Thoracic aorta (tissue), 2 donors: Measurements from ENCODE around the gene SNTG2. TPM values are rescaled to one million over a fixed set of nuclear protein-coding genes. Genes with fewer than 3 reads are reported as not detected.

Experiments
- ATAC-seq: fragments of 150-250 bp; one replicate; pipeline ENCODE4 v1.8.0; 2017; ENCODE audit warnings: low read depth; ENCODE audit not compliant: insufficient number of reproducible peaks, low FRiP score
- DNase-seq: peaks from one replicate; pipeline ENCODE4 v3.0.0-alpha.2; 2020; ENCODE audit warnings: low spot score
- H3K27ac ChIP-seq, 2 donors: fragments of 200-600 bp; sonication (generic); 1 replicate in 1 of 2; 2 replicates in 1 of 2; pipeline ENCODE4 v1.5.1; 2016; ENCODE audit warnings: mild to moderate bottlenecking in 2 of 2, moderate library complexity in 2 of 2
- H3K27me3 ChIP-seq: fragments of 200-600 bp; sonication (generic); replicated peaks from 2 replicates; pipeline ENCODE4 v1.6.0; 2016; ENCODE audit warnings: mild to moderate bottlenecking; ENCODE audit not compliant: insufficient read depth
- H3K36me3 ChIP-seq: fragments of 200-600 bp; sonication (generic); one replicate; pipeline ENCODE4 v1.5.1; 2016
- H3K4me1 ChIP-seq, 2 donors: fragments of 200-600 bp; sonication (generic); 1 replicate in 1 of 2; 2 replicates in 1 of 2; pipeline versions ENCODE4 v1.5.1 to v1.6.0; 2016; ENCODE audit warnings: low read depth in 2 of 2, mild to moderate bottlenecking in 1 of 2; ENCODE audit not compliant: control insufficient read depth in 1 of 2
- H3K4me3 ChIP-seq: fragments of 200-600 bp; sonication (generic); 2 replicates; pipeline ENCODE4 v1.5.1; 2016; ENCODE audit warnings: mild to moderate bottlenecking
- H3K9me3 ChIP-seq: fragments of 200-600 bp; sonication (generic); 2 replicates; pipeline ENCODE4 v1.5.1; 2016
- CTCF ChIP-seq: fragments of 200-600 bp; sonication (generic); IDR thresholded peaks from one replicate; pipeline ENCODE4 v1.5.1; 2019; ENCODE audit warnings: antibody characterized with exemption
- total RNA-seq, 2 donors: library from RNA; depleted of rRNA; stranded (reverse); fragments of >200 nt; gene quantifications; one replicate each; pipeline versions ENCODE4 v1.1.0 to v1.2.3, GENCODE V29; 2016

SNTG2 gene
- total RNA-seq, 2 donors from 2014 or later, result 8.9 to 18.6 TPM

GRCh38 chr2:1115843-1116539, 165.3 kb downstream of the SNTG2 start:
- Histone ChIP-seq H3K27me3 (no peaks in the 10 kb centered on the region), H3K4me3 (no peak overlapping the region), H3K4me1 (no peaks in the 10 kb centered on the region), H3K9me3 (no peaks in the 10 kb centered on the region), H3K36me3 (no peaks in the 10 kb centered on the region), H3K27ac (no peak overlapping the region)
- TF ChIP-seq CTCF, result no peak
- DNase-seq, result no peak
- ATAC-seq, result no peak

- Histone ChIP-seq H3K27ac (no peak overlapping the region), H3K9me3 (no peaks in the 10 kb centered on the region), H3K36me3 (no peaks in the 10 kb centered on the region), H3K4me3 (no peak overlapping the region), H3K4me1 (no peaks in the 10 kb centered on the region), H3K27me3 (no peaks in the 10 kb centered on the region)
- no peak for ATAC-seq
- no peak for TF ChIP-seq CTCF
- DNase-seq, result no peak
Measured at GRCh38 chr2:1117569-1117968, 166.9 kb downstream of the SNTG2 start.

- Histone ChIP-seq H3K36me3 (no peaks in the 10 kb centered on the region), H3K4me1 (no peaks in the 10 kb centered on the region), H3K27ac (no peak overlapping the region), H3K4me3 (no peak overlapping the region), H3K27me3 (no peaks in the 10 kb centered on the region), H3K9me3 (no peaks in the 10 kb centered on the region)
- TF ChIP-seq CTCF, result no peak
- DNase-seq, result no peak
- no peak for ATAC-seq
Measured at GRCh38 chr2:1125217-1125616, 174.6 kb downstream of the SNTG2 start.

- no peaks in the 10 kb centered on the region for H3K9me3 ChIP-seq
- no peaks in the 10 kb centered on the region for H3K4me1 ChIP-seq
- no peak overlapping the region for H3K27ac ChIP-seq
- no peaks in the 10 kb centered on the region for H3K27me3 ChIP-seq
- no peak for TF ChIP-seq CTCF
- H3K36me3 ChIP-seq, result no peaks in the 10 kb centered on the region
- DNase-seq (no peak), ATAC-seq (no peak)
- no peak overlapping the region for H3K4me3 ChIP-seq
Measured at GRCh38 chr2:1125633-1126370, 175.2 kb downstream of the SNTG2 start.

GRCh38 chr2:1129982-1130381, 179.3 kb downstream of the SNTG2 start:
- Histone ChIP-seq H3K4me1 (no peaks in the 10 kb centered on the region), H3K27me3 (no peaks in the 10 kb centered on the region), H3K4me3 (no peak overlapping the region), H3K27ac (no peak overlapping the region), H3K9me3 (no peaks in the 10 kb centered on the region), H3K36me3 (no peaks in the 10 kb centered on the region)
- DNase-seq, result no peak
- no peak for ATAC-seq
- no peak for TF ChIP-seq CTCF
